HG03060 (cell line): ENCODE measurements around the gene ENG.
"Not testable (repeated sequence)": the region's sequence is repeated elsewhere in the genome, so short reads cannot be mapped to it uniquely, and the experiment has no call there.

Experiments used
- ATAC-seq: cut with Tn5 transposase; IDR thresholded peaks from one replicate; pipeline ENCODE4 v1.9.1; 2021; ENCODE audit warnings: low read depth, moderate number of reproducible peaks; ENCODE audit not compliant: unreplicated experiment

The ENG gene

GRCh38 chr9:127854184-127854806 is at the start of gene ENG:
Gene ENG (minus strand): TSS chr9:127854658. CDS start chr9:127854355, 303 bp downstream.
- ATAC-seq: no peak

GRCh38 chr9:127903557-127904475 is 49.4 kb upstream of the ENG start:
- ATAC-seq: no peak

- ATAC-seq: no peak
Observed at GRCh38 chr9:127899128-127899943, 44.9 kb upstream of the ENG start, which contains the start of gene ST6GALNAC6. Gene ST6GALNAC6 (minus strand): TSS chr9:127899603. CDS start chr9:127897981, 1,622 bp downstream.

- ATAC-seq: no peak
Observed at GRCh38 chr9:127898433-127899127, 44.1 kb upstream of the ENG start.

GRCh38 chr9:127897193-127897692 is 42.8 kb upstream of the ENG start:
- ATAC-seq: no peak

GRCh38 chr9:127896395-127897192 is 42.1 kb upstream of the ENG start:
- no peak for ATAC-seq

- ATAC-seq: no peak
Observed at GRCh38 chr9:127895811-127896210, 41.4 kb upstream of the ENG start.

GRCh38 chr9:127893392-127893791 is 38.9 kb upstream of the ENG start:
- ATAC-seq: no peak

- no peak for ATAC-seq
Observed at GRCh38 chr9:127892831-127893230, 38.4 kb upstream of the ENG start.

- no peak for ATAC-seq
Observed at GRCh38 chr9:127890053-127890452, 35.6 kb upstream of the ENG start.

- no peak for ATAC-seq
Observed at GRCh38 chr9:127887792-127888191, 33.3 kb upstream of the ENG start.

GRCh38 chr9:127886401-127886972 is 32.0 kb upstream of the ENG start:
- ATAC-seq: no peak

- no peak for ATAC-seq
Observed at GRCh38 chr9:127885508-127886281, 31.2 kb upstream of the ENG start.

- ATAC-seq: no peak
Observed at GRCh38 chr9:127884976-127885490, 30.6 kb upstream of the ENG start.

- no peak for ATAC-seq
Observed at GRCh38 chr9:127884427-127884911, 30.0 kb upstream of the ENG start.

- ATAC-seq: no peak
Observed at GRCh38 chr9:127883959-127884358, 29.5 kb upstream of the ENG start.

- not testable (repeated sequence) for ATAC-seq
Observed at GRCh38 chr9:127881715-127882114, 27.3 kb upstream of the ENG start.

GRCh38 chr9:127880143-127880542 is 25.7 kb upstream of the ENG start:
- ATAC-seq: no peak
